ENCODE results near the gene GSG1L. TPM values are rescaled to one million over a fixed set of nuclear protein-coding genes. Genes with fewer than 3 reads are reported as not detected.

The GSG1L gene
- total RNA-seq, 1 donor = not detected

DNA sequence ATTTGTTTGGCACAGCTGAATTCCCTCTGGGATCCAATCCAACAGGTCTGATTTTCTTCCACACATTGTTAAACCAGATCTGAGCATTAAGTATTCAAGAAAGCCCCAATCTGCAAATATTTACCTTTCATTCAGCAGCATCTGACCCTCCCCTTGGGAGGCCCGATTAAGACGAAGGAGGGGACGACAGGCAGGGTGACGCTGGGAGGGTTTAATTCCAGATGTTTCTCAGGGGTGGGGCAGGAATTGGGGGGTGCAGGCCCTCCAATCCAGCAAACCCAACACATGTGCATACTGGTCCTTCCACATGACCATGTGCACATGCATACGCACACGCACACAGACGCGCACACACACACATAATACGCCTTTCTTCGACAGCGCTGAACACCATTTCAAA, 240.5 kb downstream of the GSG1L start:
- Histone ChIP-seq H3K36me3 (ENCODE audit: insufficient read depth, low read length) (no peaks in the 10 kb centered on the region), H3K27ac (ENCODE audit: low read depth, low read length) (no peak overlapping the region), H4K20me1 (ENCODE audit: insufficient read depth, low read length) (no peaks in the 10 kb centered on the region), H3K79me2 (ENCODE audit: insufficient read depth, low read length) (no peaks in the 10 kb centered on the region), H2AFZ (ENCODE audit: low read length) (no peak overlapping the region), H3K4me1 (ENCODE audit: insufficient read depth, low read length) (no peaks in the 10 kb centered on the region), H3K4me3 (ENCODE audit: insufficient read depth, low read length) (no peak overlapping the region), H3K27me3 (ENCODE audit: insufficient read depth, low read length) (peaks cover 15% of the 10 kb centered on the region), H3K4me2 (ENCODE audit: insufficient read depth, low read length) (no peak overlapping the region), H3K9me3 (ENCODE audit: low read depth, low read length) (no peaks in the 10 kb centered on the region)
- TF ChIP-seq, protein P1, sequence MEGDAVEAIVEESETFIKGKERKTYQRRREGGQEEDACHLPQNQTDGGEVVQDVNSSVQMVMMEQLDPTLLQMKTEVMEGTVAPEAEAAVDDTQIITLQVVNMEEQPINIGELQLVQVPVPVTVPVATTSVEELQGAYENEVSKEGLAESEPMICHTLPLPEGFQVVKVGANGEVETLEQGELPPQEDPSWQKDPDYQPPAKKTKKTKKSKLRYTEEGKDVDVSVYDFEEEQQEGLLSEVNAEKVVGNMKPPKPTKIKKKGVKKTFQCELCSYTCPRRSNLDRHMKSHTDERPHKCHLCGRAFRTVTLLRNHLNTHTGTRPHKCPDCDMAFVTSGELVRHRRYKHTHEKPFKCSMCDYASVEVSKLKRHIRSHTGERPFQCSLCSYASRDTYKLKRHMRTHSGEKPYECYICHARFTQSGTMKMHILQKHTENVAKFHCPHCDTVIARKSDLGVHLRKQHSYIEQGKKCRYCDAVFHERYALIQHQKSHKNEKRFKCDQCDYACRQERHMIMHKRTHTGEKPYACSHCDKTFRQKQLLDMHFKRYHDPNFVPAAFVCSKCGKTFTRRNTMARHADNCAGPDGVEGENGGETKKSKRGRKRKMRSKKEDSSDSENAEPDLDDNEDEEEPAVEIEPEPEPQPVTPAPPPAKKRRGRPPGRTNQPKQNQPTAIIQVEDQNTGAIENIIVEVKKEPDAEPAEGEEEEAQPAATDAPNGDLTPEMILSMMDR (IDR thresholded peaks at IDR 0.05; ENCODE audit: extremely low read depth, low read depth, low read length) = no peak
- DNase-seq (ENCODE audit: insufficient read length, low spot score, missing footprints) = peak; percentile 50

DNA sequence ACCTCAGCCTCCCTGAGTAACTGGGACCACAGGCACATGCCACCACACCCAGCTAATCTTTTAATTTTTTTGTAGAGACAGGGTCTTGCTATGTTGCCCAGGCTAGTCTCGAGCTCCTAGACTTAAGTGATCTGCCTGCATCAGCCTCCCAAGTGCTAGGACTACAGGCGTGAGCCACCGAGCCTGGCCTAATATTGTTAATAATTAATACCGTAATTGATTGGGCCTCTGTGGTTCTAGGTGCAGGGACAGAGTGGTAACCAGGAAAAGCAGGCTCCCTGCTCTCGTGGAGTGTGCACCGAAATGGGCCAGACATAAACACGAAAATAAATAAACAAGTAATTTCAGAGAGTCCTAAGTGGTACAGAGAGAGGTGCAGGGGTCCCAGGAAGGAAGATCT, 241.0 kb downstream of the GSG1L start:
- H3K9me3 ChIP-seq (ENCODE audit: low read depth, low read length) = no peaks in the 10 kb centered on the region
- H3K36me3 ChIP-seq (ENCODE audit: insufficient read depth, low read length) = no peaks in the 10 kb centered on the region
- H3K4me2 ChIP-seq (ENCODE audit: insufficient read depth, low read length) = no peak overlapping the region
- H3K27ac ChIP-seq (ENCODE audit: low read depth, low read length) = no peak overlapping the region
- DNase-seq (ENCODE audit: insufficient read length, low spot score, missing footprints) = no peak
- TF ChIP-seq, protein P1 (IDR thresholded peaks at IDR 0.05; ENCODE audit: extremely low read depth, low read depth, low read length) = no peak
- no peaks in the 10 kb centered on the region for H3K4me1 ChIP-seq (ENCODE audit: insufficient read depth, low read length)
- H3K79me2 ChIP-seq (ENCODE audit: insufficient read depth, low read length) = no peaks in the 10 kb centered on the region
- no peak overlapping the region for H3K4me3 ChIP-seq (ENCODE audit: insufficient read depth, low read length)
- no peak overlapping the region for H2AFZ ChIP-seq (ENCODE audit: low read length)
- no peaks in the 10 kb centered on the region for H4K20me1 ChIP-seq (ENCODE audit: insufficient read depth, low read length)
- H3K27me3 ChIP-seq (ENCODE audit: insufficient read depth, low read length) = peaks cover 20% of the 10 kb centered on the region

DNA sequence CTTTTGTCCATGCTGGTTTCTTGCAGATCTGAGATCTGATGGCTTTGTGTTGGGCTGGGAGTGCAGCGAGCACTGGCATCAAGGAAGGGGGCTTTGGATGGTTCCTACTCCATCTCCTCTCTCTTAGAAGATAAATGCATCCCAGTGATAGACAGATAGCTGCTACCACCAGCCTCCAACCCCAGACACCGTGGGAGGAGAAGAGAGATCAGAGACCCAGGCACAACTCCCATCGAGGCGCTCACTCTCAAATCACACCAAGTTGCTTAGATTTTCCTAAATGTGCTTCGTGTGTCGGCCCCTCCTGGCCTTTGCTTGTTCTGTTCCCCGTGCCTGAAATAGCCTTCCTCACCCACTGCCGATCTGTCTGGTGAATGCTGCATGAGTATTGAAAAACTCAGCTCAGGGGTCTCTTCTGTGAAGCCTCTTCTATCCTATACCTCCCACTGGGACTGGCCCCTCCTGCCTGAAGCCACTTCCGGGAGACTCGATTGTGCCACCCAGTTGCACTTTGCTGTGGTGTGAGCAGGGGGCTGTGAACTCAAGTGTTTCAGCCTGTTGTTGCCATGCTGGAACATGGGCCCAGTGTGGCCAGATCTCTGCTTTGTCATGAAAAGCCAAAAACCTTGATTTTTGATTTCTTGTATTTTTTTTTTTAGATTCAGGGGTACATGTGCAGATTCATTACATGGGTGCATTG, 242.7 kb downstream of the GSG1L start:
- H3K4me1 ChIP-seq (ENCODE audit: insufficient read depth, low read length) = no peaks in the 10 kb centered on the region
- DNase-seq (ENCODE audit: insufficient read length, low spot score, missing footprints) = peak; percentile 75
- no peaks in the 10 kb centered on the region for H3K79me2 ChIP-seq (ENCODE audit: insufficient read depth, low read length)
- H3K27ac ChIP-seq (ENCODE audit: low read depth, low read length) = no peak overlapping the region
- no peak overlapping the region for H2AFZ ChIP-seq (ENCODE audit: low read length)
- no peak overlapping the region for H3K4me2 ChIP-seq (ENCODE audit: insufficient read depth, low read length)
- no peaks in the 10 kb centered on the region for H3K36me3 ChIP-seq (ENCODE audit: insufficient read depth, low read length)
- TF ChIP-seq, protein P1 (IDR thresholded peaks at IDR 0.05; ENCODE audit: extremely low read depth, low read depth, low read length) = no peak
- no peaks in the 10 kb centered on the region for H4K20me1 ChIP-seq (ENCODE audit: insufficient read depth, low read length)
- no peak overlapping the region for H3K4me3 ChIP-seq (ENCODE audit: insufficient read depth, low read length)
- H3K27me3 ChIP-seq (ENCODE audit: insufficient read depth, low read length) = peaks cover 29% of the 10 kb centered on the region
- no peaks in the 10 kb centered on the region for H3K9me3 ChIP-seq (ENCODE audit: low read depth, low read length)

DNA sequence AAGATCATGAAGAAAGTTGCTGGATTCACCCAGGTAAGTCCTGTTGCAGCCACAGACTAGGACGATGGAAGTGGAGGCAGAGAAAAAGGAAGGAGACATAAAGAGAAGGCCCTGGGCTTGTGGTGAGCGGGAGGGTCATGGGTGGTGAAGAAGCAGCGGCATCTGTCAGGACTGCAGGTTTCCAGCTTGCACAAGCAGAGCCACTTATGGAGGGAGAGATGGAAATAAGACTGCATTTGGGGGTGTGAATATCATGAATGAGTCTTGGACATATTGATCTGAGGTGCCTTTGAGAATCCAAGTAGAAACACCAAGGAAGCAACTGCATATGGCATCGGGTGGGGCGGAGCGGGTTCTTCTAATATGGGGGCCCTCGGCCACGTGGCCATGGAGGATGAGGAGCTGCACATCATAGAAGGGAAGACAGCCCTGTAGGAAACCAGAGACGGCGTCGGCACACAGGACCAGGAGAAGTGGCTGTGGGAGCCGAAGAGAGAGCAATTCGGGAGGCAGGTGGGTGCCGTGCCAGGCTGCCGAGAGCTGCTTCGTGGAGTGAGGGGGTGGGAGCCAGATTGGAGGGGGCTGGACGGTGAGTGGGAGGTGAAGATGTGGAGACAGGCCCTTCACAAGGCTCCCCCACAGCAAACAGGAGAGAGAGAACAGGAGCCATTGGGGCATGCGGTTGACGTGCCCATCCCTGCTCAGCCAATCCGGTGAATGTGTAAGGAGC, 243.5 kb downstream of the GSG1L start:
- Histone ChIP-seq H3K36me3 (ENCODE audit: insufficient read depth, low read length) (no peaks in the 10 kb centered on the region), H4K20me1 (ENCODE audit: insufficient read depth, low read length) (no peaks in the 10 kb centered on the region), H3K4me1 (ENCODE audit: insufficient read depth, low read length) (no peaks in the 10 kb centered on the region), H3K79me2 (ENCODE audit: insufficient read depth, low read length) (no peaks in the 10 kb centered on the region), H3K9me3 (ENCODE audit: low read depth, low read length) (no peaks in the 10 kb centered on the region), H2AFZ (ENCODE audit: low read length) (no peak overlapping the region), H3K27ac (ENCODE audit: low read depth, low read length) (no peak overlapping the region), H3K4me3 (ENCODE audit: insufficient read depth, low read length) (no peak overlapping the region), H3K27me3 (ENCODE audit: insufficient read depth, low read length) (peaks cover 29% of the 10 kb centered on the region), H3K4me2 (ENCODE audit: insufficient read depth, low read length) (no peak overlapping the region)
- no peak for DNase-seq (ENCODE audit: insufficient read length, low spot score, missing footprints)
- TF ChIP-seq, protein P1 (IDR thresholded peaks at IDR 0.05; ENCODE audit: extremely low read depth, low read depth, low read length) = no peak

Measured in osteoblast (primary cell).